Suppressor macrophage (primary cell): ENCODE measurements around the gene AKR1D1.
"Not testable (repeated sequence)": the region's sequence is repeated elsewhere in the genome, so short reads cannot be mapped to it uniquely, and the experiment has no call there.

Experiments used
- DNase-seq, 4 experiments: peaks; one replicate each; pipeline ENCODE4 v3.0.0-alpha.2; 2020 to 2022

AKR1D1 gene

GRCh38 chr7:138125119-138125518 is 48.9 kb downstream of the AKR1D1 start:
- DNase-seq: peak; percentile 31 to 70 (median 59)

- DNase-seq: peak; percentile 75 to 97 (median 88)
These were observed 49.4 kb downstream of the AKR1D1 start for GRCh38 chr7:138125598-138126111.

GRCh38 chr7:138126928-138127327 is 50.7 kb downstream of the AKR1D1 start:
- no peak for DNase-seq

- no peak for DNase-seq
These were observed 51.7 kb downstream of the AKR1D1 start for GRCh38 chr7:138127996-138128395.

GRCh38 chr7:138129551-138130165 is 53.4 kb downstream of the AKR1D1 start:
- no peak for DNase-seq

- no peak for DNase-seq
These were observed 61.3 kb downstream of the AKR1D1 start for GRCh38 chr7:138137423-138138171.

GRCh38 chr7:138138244-138138643 is 62.0 kb downstream of the AKR1D1 start:
- DNase-seq: no peak

GRCh38 chr7:138142583-138143201 is 66.4 kb downstream of the AKR1D1 start:
- no peak for DNase-seq

GRCh38 chr7:138144958-138145357 is 68.7 kb downstream of the AKR1D1 start:
- DNase-seq: no peak

GRCh38 chr7:138146221-138146620 is 70.0 kb downstream of the AKR1D1 start:
- not testable (repeated sequence) for DNase-seq

GRCh38 chr7:138146757-138147734 is 70.8 kb downstream of the AKR1D1 start:
- not testable (repeated sequence) for DNase-seq

GRCh38 chr7:138151731-138152577 is 75.7 kb downstream of the AKR1D1 start:
- no peak for DNase-seq

- DNase-seq: no peak
These were observed 78.4 kb downstream of the AKR1D1 start for GRCh38 chr7:138154661-138155060.

GRCh38 chr7:138157702-138158101 is 81.4 kb downstream of the AKR1D1 start:
- DNase-seq: no peak

GRCh38 chr7:138158739-138159528 is 82.7 kb downstream of the AKR1D1 start:
- no peak for DNase-seq

GRCh38 chr7:138161600-138162081 is 85.4 kb downstream of the AKR1D1 start:
- DNase-seq: peak; percentile 88 to 96 (median 92)

GRCh38 chr7:138162236-138162635 is 86.0 kb downstream of the AKR1D1 start:
- no peak for DNase-seq

- no peak for DNase-seq
These were observed 87.5 kb downstream of the AKR1D1 start for GRCh38 chr7:138163800-138164199.

- no peak for DNase-seq
These were observed 88.5 kb downstream of the AKR1D1 start for GRCh38 chr7:138164804-138165203.

GRCh38 chr7:138166681-138167080 is 90.4 kb downstream of the AKR1D1 start:
- DNase-seq: no peak
